HCT116 (cell line): ENCODE results near the gene AAK1. TPM values are rescaled to one million over a fixed set of nuclear protein-coding genes. Genes with fewer than 3 reads are reported as not detected.

Experiments used
- ATAC-seq: fragments of 200-7000 bp; cut with Tn5 transposase; 2 replicates; pipeline ENCODE4 v1.9.1; 2020; ENCODE audit warnings: mild to moderate bottlenecking, moderate library complexity
- BruUV-seq: library from RNA; stranded (reverse); fragments of 400-500 nt; replicated peaks from 2 replicates; lab custom pipeline; 2021; lab: Mats Ljungman, UMichigan
- CTCF ChIA-PET: fragments of 300-600 bp; sonication (Branson Sonifier 250); formaldehyde crosslinking; loops from one replicate; lab custom pipeline; 2021; ENCODE audit warnings: antibody characterized with exemption; lab: Charles Lee
- POLR2A ChIA-PET: fragments of 300-600, 350-600 bp; sonication (Branson Sonifier 250); formaldehyde crosslinking; loops from one replicate; lab custom pipeline; 2021; ENCODE audit warnings: antibody characterized with exemption; lab: Charles Lee
- RAD21 ChIA-PET, 2 experiments: fragments of 300-600 bp; sonication (Branson Sonifier 250); formaldehyde crosslinking; loops; one replicate each; lab custom pipeline; 2023; ENCODE audit warnings: low total read pairs in 2 of 2; ENCODE audit not compliant: uncharacterized antibody in 2 of 2, unreplicated experiment in 2 of 2, low non-redundant PET in 1 of 2; lab: Charles Lee
- DNase-seq: peaks from one replicate; pipeline ENCODE4 v3.0.0-alpha.2; 2010; ENCODE audit warnings: low read depth, low spot score
- H2AFZ ChIP-seq: fragments of 200-600 bp; shearing (Covaris generic), sonication (generic); 2 replicates; pipeline ENCODE4 v1.6.1; 2017; ENCODE audit warnings: low read depth, mixed run types, mixed read lengths, antibody characterized with exemption, low read length; ENCODE audit not compliant: poor library complexity, severe bottlenecking
- H3K27ac ChIP-seq: 2 replicates; pipeline ENCODE4 v1.5.1; 2012; ENCODE audit warnings: low read depth, low read length
- H3K27me3 ChIP-seq: fragments of 200-600 bp; sonication (generic); 2 replicates; pipeline ENCODE4 v1.6.1; 2016; ENCODE audit warnings: mixed run types, low read length, mixed read lengths; ENCODE audit not compliant: insufficient read depth
- H3K36me3 ChIP-seq, 2 experiments: fragments of 200-500 bp in 1 of 2; fragments of 200-600 bp in 1 of 2; sonication (Bioruptor generic) in 1 of 2; sonication (generic) in 1 of 2; 2 replicates each; pipeline versions ENCODE4 v1.5.1 to v1.6.1; 2014 to 2016; ENCODE audit warnings: low read length in 2 of 2, inconsistent platforms in 1 of 2, mixed read lengths in 1 of 2, mixed run types in 1 of 2; ENCODE audit not compliant: insufficient read depth in 2 of 2, control insufficient read depth in 1 of 2
- H3K4me1 ChIP-seq, 2 experiments: fragments of 200-600 bp in 1 of 2; sonication (generic) in 1 of 2; 2 replicates each; pipeline versions ENCODE4 v1.5.1 to v1.6.1; 2012 to 2017; ENCODE audit warnings: low read length in 2 of 2, inconsistent platforms in 1 of 2, mild to moderate bottlenecking in 1 of 2, mixed read lengths in 1 of 2, mixed run types in 1 of 2, moderate library complexity in 1 of 2; ENCODE audit not compliant: insufficient read depth in 2 of 2, control insufficient read depth in 1 of 2
- H3K4me2 ChIP-seq: fragments of 200-600 bp; sonication (generic); 2 replicates; pipeline ENCODE4 v1.6.1; 2017; ENCODE audit warnings: mixed run types, low read length, mixed read lengths
- H3K4me3 ChIP-seq, 2 experiments: fragments of 200-600 bp in 1 of 2; sonication (generic) in 1 of 2; replicated peaks in 1 of 2; 2 replicates each; pipeline ENCODE4 v1.5.1; 2011 to 2016; ENCODE audit warnings: low read length in 2 of 2, control low read depth in 1 of 2, low read depth in 1 of 2, mild to moderate bottlenecking in 1 of 2, mixed read lengths in 1 of 2, mixed run types in 1 of 2
- H3K79me2 ChIP-seq: fragments of 200-600 bp; sonication (generic); 2 replicates; pipeline ENCODE4 v1.6.1; 2017; ENCODE audit warnings: mild to moderate bottlenecking, mixed run types, low read length, moderate library complexity, mixed read lengths; ENCODE audit not compliant: insufficient read depth
- H3K9ac ChIP-seq: fragments of 200-600 bp; sonication (generic); 2 replicates; pipeline ENCODE4 v1.6.1; 2016; ENCODE audit warnings: low read length, mixed read lengths
- H3K9me2 ChIP-seq: fragments of 200-600 bp; sonication (generic), shearing (Covaris generic); 2 replicates; pipeline ENCODE4 v1.6.1; 2017; ENCODE audit warnings: mixed run types, mild to moderate bottlenecking, moderate library complexity; ENCODE audit not compliant: insufficient read depth
- H3K9me3 ChIP-seq, 2 experiments: fragments of 200-500 bp in 1 of 2; fragments of 200-600 bp in 1 of 2; sonication (Bioruptor generic) in 1 of 2; sonication (generic) in 1 of 2; 2 replicates each; pipeline ENCODE4 v1.6.1; 2014 to 2017; ENCODE audit warnings: low read length in 2 of 2, mixed read lengths in 2 of 2, inconsistent platforms in 1 of 2, low read depth in 1 of 2, mild to moderate bottlenecking in 1 of 2, mixed run types in 1 of 2, moderate library complexity in 1 of 2; ENCODE audit not compliant: control insufficient read depth in 1 of 2, insufficient read depth in 1 of 2
- H4K20me1 ChIP-seq: fragments of 200-600 bp; sonication (generic), shearing (Covaris generic); 2 replicates; pipeline ENCODE4 v1.6.1; 2017; ENCODE audit warnings: mixed run types, mild to moderate bottlenecking, moderate library complexity; ENCODE audit not compliant: insufficient read depth
- CTCF ChIP-seq, 3 experiments: fragments of 200-600 bp in 1 of 3; sonication (generic) in 1 of 3; IDR thresholded peaks in 2 of 3; conservative IDR thresholded peaks in 1 of 3; 2 replicates each; pipeline ENCODE4 v1.5.1; 2012 to 2017; ENCODE audit warnings: low read depth in 2 of 3, low read length in 2 of 3, antibody characterized with exemption in 1 of 3, borderline replicate concordance in 1 of 3, control low read depth in 1 of 3, mild to moderate bottlenecking in 1 of 3, mixed read lengths in 1 of 3, mixed run types in 1 of 3, moderate library complexity in 1 of 3; ENCODE audit not compliant: insufficient read depth in 1 of 3
- ELF1 ChIP-seq: IDR thresholded peaks from 2 replicates; pipeline ENCODE4 v1.6.1; 2012; ENCODE audit warnings: low read depth, borderline replicate concordance
- RAD21 ChIP-seq: IDR thresholded peaks from 2 replicates; pipeline ENCODE4 v1.6.1; 2012; ENCODE audit warnings: low read depth, mild to moderate bottlenecking
- SIN3A ChIP-seq: IDR thresholded peaks from 2 replicates; pipeline ENCODE4 v1.6.1; 2012; ENCODE audit warnings: low read depth
- SP1 ChIP-seq: IDR thresholded peaks from 2 replicates; pipeline ENCODE4 v1.6.1; 2012; ENCODE audit warnings: low read depth
- ZFX ChIP-seq: fragments of 450-650 bp; IDR thresholded peaks from 2 replicates; pipeline ENCODE4 v1.6.1; 2017
- intact Hi-C: fragments of 100-400 bp; cut with micrococcal nuclease; formaldehyde crosslinking; loops from 2 replicates; pipeline ENCODE4 v1.10.0; 2022
- total RNA-seq: library from RNA; stranded (reverse); gene quantifications from one replicate; pipeline ENCODE4 v1.2.1, GENCODE V29; 2021; ENCODE audit not compliant: unreplicated experiment
- TF ChIP-seq, protein P1 (sequence below): IDR thresholded peaks from 2 replicates; pipeline ENCODE4 v1.6.1; 2012

The AAK1 gene
- total RNA-seq, 1 experiment from 2014 or later = 32.0 TPM

GRCh38 chr2:69577467-69578197 is 65.9 kb downstream of the AAK1 start:
- no peaks in the 10 kb centered on the region for H3K9me2 ChIP-seq
- no TSS peak for BruUV-seq
- intact Hi-C loops = no loop called here
- no peak overlapping the region for H3K4me2 ChIP-seq
- ChIA-PET POLR2A (no interaction called here), CTCF (interaction anchor here (1.4 kb wide), 1 partner anchor 17 kb away, joined by 4 read pairs; no protein-coding TSS in a partner anchor), RAD21 (no interaction called here)
- DNase-seq (no peak), ATAC-seq (no peak)
- H2AFZ ChIP-seq = no peak overlapping the region
- TF ChIP-seq ELF1 (no peak), CTCF (IDR thresholded peaks at IDR 0.05 in 2 of 3, conservative IDR thresholded peaks at IDR 0.05 in 1 of 3; ENCODE audit: borderline replicate concordance in 1 of 3, insufficient read depth in 1 of 3, low read depth in 2 of 3, low read length in 2 of 3) (no peak), RAD21 (no peak), SP1 (no peak)
- TF ChIP-seq, protein P1, sequence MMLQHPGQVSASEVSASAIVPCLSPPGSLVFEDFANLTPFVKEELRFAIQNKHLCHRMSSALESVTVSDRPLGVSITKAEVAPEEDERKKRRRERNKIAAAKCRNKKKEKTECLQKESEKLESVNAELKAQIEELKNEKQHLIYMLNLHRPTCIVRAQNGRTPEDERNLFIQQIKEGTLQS = no peak
- H3K79me2 ChIP-seq = no peaks in the 10 kb centered on the region
- no peak overlapping the region for H3K27ac ChIP-seq
- no peak overlapping the region for H3K4me3 ChIP-seq
- H3K36me3 ChIP-seq = no peaks in the 10 kb centered on the region
- no peaks in the 10 kb centered on the region for H3K9me3 ChIP-seq
- H3K27me3 ChIP-seq = no peaks in the 10 kb centered on the region
- H3K4me1 ChIP-seq = no peaks in the 10 kb centered on the region
- no peak overlapping the region for H3K9ac ChIP-seq
- no peaks in the 10 kb centered on the region for H4K20me1 ChIP-seq

DNA sequence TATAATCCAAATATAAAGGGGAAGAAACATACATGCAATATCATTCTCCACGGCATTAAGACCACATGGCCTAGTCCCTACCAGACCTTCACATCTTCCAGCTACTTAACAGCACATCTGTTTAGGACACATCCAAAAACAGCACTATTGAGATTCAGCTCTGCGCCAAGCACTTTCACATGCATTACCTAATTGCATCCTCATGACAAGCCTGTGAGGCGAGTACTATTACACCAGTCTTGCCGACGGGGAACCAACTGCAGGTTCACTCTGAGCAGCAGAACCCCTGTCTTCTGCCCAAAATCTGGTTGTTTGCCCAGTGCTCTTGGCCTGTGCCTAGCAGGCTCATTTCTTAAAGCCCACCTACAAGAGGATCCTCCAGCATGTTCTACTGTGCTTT is 66.7 kb downstream of the AAK1 start:
- DNase-seq = no peak
- intact Hi-C loops = no loop called here
- H3K9me2 ChIP-seq = no peaks in the 10 kb centered on the region
- no peaks in the 10 kb centered on the region for H3K9me3 ChIP-seq
- H3K4me3 ChIP-seq = no peak overlapping the region
- no TSS peak for BruUV-seq
- no peak for ATAC-seq
- TF ChIP-seq, protein P1 = no peak
- no peak for TF ChIP-seq ZFX
- no peak for TF ChIP-seq SP1
- no peak for TF ChIP-seq SIN3A
- H4K20me1 ChIP-seq = no peaks in the 10 kb centered on the region
- no peak overlapping the region for H3K27ac ChIP-seq
- no peak overlapping the region for H3K4me2 ChIP-seq
- no peaks in the 10 kb centered on the region for H3K4me1 ChIP-seq
- POLR2A ChIA-PET = interaction anchor here (1.4 kb wide), 1 partner anchor 12 kb away, joined by 3 read pairs; no protein-coding TSS in a partner anchor
- H2AFZ ChIP-seq = no peak overlapping the region
- RAD21 ChIA-PET = no interaction called here
- CTCF ChIA-PET = interaction anchor here (1.4 kb wide), 1 partner anchor 16 kb away, joined by 4 read pairs; no protein-coding TSS in a partner anchor
- H3K36me3 ChIP-seq = no peaks in the 10 kb centered on the region
- no peaks in the 10 kb centered on the region for H3K27me3 ChIP-seq
- H3K79me2 ChIP-seq = no peaks in the 10 kb centered on the region
- no peak overlapping the region for H3K9ac ChIP-seq
